Forelimb muscle (tissue), 1 donor: ENCODE data around the gene STN1. TPM values are rescaled to one million over a fixed set of nuclear protein-coding genes. Genes with fewer than 3 reads are reported as not detected.
"Not testable (repeated sequence)": the region's sequence is repeated elsewhere in the genome, so short reads cannot be mapped to it uniquely, and the experiment has no call there.

ENCODE experiments used
- DNase-seq: peaks from one replicate; pipeline ENCODE4 v3.0.0-alpha.2; 2013; ENCODE audit warnings: low read depth
- polyA plus RNA-seq: library from polyadenylated mRNA; unstranded; fragments of 120-200 nt; gene quantifications from one replicate; pipeline ENCODE4 v1.2.1, GENCODE V29; 2013; ENCODE audit not compliant: insufficient read length

The STN1 gene
- polyA plus RNA-seq, 1 donor = 21.7 TPM

- DNase-seq = no peak
These were observed 56.5 kb downstream of the STN1 start for GRCh38 chr10:103861505-103861904.

DNA sequence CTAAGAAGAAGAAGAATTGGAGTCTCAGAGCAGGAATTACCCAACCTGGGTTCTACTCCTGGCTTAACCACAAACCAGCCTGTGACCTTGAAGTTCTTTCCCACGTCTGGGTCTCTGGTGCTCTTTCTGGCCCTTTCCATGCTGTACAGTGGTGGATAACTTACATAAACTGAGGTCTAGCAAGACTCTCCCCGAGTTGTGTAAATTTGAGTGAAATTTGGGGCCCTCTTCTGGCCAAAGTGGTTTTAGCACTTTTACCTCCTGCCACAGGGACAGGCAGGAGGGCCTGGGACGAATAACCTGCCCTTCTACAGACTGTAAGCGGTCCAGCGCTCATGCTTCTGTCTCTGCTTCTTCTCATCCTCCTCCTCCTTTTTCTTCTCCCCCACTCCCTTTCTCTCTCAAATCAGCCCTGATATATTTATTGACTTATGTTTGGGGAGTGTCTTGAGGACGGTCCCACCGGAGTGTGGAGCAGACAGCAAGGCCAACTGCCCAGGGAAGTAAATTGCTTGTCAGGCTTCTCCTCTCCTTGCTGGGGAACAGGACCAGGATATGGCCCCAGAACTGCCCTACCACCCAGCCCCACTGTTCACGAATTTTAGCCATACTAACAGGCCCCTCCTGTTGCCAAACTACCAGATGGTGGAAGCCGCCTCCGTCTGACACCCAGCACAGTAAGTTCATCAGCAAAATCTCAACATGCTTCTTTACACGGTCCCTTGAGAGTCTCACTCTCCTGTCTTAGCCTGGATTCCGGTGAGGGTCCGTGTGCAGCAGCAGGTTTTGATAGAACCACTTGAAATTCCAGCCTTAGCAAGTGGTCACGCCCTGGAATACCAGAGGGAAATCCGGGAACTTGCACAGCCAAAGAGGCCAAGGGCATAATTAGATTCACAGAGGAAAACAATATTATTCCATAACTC is 58.6 kb downstream of the STN1 start:
- no peak for DNase-seq

DNA sequence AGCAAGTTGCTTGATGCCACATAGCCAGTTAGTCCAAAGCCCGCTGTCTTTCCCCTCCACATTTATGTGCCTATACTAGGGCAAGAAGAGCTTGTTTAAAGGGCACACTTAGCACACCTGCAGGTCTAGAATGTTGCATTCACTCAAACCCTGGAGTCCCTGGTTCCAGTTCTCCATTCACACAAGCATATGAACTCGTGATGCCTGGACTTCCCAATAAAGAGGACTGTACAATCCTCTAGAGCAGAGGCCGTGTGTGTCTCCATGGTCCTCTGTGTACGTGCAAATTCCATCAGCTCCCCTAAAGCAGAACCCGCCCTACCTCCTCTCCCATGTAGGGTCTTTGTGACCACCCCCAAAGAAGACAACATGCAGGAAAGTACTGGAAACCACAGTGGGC is 59.6 kb downstream of the STN1 start:
- DNase-seq = no peak

DNA sequence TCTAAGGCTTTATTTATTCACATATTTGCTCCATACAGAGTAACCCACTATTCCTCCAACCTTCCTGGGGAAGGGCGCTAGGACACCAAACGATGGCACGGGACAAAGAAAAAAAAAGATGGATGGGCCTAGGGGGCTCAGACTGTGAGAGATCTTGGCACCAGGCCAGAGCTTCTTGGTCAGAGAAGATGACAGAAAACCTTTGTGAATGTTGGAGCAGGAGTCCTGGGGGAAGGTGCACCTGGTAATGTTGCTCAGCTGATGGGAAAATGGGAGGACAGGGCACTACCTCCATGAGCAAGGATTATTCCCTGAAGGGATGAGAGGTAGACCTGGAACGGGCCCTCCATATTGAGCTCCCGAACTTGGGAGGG is 61.2 kb downstream of the STN1 start:
- no peak for DNase-seq

- no peak for DNase-seq
These were observed 61.9 kb downstream of the STN1 start for GRCh38 chr10:103855852-103856796.

DNA sequence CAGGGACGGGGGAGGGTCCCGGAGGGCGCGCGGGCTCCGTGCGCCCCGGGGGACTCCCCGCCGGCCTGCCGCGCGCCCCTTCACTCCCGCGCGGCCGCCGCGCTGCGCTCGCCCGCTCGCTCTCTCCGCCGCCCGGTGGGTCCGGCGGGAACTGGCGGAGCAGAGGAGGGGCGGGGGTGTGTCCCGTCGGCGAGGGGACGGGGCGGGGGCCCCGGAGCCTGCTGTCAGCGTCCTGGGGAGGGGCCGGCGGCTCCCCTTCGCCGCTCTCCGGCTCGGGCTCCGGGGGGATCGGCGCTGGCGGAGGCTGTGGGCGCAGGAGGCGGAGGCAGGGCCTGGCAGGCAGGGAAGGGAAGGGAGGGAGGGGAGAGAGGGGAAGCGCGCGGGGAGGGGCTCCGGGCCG is 62.6 kb downstream of the STN1 start, which contains the start of gene SH3PXD2A:
TSS of gene SH3PXD2A (minus strand) at position 153 of the 400 bp plus-strand sequence. CDS start 310 bp downstream, outside the sequence.
- DNase-seq = no peak

- DNase-seq = no peak
These were observed 63.1 kb downstream of the STN1 start for GRCh38 chr10:103854686-103855391.

DNA sequence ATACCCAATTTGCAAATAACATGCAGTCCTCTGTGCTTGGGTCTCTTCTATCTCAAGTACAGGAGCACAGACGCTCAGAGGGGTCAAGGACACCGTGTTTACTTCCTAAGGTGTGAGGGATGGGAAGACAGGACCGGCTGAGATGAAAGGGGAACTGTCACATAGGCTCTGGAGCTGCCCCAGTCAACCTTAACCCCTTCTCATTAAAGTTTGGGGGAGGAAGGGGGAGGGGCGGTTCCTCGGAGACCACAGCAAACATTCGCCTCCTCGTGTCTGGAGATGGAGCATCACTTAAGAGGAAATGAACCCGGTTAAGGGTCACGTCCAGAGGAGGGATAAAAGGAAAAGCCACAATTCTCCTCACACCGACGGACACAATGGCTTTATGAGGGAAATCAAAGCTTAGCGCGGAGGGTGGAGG is 63.7 kb downstream of the STN1 start:
- no peak for DNase-seq

DNA sequence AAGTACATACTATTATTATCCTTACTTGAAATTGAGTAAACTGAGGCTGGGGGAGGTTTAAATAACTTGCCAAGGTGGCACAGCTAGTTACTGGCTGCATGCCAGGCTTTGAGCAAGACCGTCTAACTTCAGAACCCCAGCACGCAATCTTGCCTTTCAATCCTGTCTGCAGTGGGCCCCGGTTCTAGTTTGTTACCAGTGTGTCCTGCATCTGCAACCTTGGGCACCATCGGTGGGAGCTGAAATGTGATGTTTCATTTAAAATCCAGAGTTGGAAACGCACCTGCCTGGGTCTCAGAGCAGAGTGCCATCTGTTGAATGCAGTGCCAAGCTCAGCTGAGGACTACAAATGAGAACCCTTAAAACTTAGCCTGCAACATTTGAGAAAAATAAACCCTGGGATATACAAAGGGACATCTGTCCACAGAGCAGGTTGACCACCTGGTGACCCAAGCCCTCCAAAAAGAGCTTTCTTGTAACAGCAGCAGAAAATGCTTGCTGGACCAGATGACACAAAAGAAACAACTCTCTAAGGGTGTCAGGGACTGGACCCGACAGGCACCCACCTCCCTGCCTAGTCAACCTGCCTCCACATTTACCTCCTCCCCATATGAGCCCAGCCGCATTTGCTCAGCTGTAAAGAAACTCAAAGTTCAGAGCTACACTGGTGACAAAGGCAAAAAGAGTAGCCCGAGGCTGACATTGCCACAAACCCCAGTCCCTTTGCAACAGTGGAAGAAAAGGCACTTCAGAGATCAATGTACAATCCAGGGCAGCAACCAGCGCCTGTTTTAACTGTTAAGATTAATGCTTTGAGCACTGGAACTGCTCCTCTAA is 64.3 kb downstream of the STN1 start:
- DNase-seq = no peak

DNA sequence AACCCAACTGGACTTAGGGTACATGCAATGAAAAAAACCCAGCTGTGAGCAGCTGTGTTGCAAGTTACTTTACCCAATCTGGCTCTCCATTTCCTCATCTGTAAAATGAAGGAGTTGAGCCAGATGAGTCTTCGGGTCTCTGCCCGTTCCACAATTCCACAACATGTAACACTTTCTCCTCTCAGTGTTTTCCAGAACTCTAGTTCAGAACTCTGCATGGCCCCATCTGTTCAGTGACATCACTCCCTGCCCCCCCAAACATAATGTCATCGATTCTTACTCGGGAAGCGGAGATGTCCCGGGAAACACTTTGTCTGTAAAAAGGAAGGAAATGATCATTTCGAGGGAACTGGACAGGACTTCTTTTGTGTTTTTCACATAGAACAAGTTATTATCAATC is 65.1 kb downstream of the STN1 start:
- no peak for DNase-seq

- DNase-seq = no peak
These were observed 65.7 kb downstream of the STN1 start for GRCh38 chr10:103852189-103852711.

DNA sequence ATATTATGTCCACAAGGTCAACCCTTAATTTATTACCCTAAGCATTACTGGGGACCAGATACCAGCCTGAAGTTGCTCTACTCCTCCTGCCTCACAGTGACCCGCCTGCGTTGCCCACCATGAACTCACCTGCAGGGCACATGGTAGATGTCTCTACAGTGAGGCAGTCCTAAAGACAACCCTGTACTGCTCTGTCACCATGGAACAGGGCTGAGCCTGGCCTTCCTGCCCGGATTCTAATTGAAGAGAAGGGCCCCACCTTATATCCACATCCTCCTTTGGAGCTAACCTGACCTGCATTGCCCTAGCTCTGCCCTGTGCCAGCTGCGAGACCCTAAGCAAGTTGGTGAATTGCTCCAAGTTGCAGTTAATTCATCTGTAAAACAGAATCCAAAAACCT is 66.7 kb downstream of the STN1 start:
- DNase-seq = no peak

DNA sequence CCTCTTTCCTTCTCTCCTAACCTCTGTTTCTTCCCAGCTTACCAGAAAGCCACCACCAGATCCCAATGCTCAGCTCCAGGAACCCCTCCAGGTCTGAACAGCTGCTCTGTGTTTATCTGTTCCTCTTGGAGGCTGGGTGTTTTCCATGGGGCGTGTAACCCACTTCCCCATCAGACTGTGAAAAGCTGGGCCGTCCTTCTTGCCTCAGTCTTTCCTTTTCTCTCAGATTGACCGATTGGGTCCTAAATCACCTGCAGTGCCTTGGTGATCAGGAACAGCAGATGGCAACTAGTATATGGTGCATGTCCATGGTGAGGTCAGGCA is 67.5 kb downstream of the STN1 start:
- DNase-seq = no peak

GRCh38 chr10:103849880-103850571 is 68.0 kb downstream of the STN1 start:
- DNase-seq = no peak

GRCh38 chr10:103849212-103849877 is 68.6 kb downstream of the STN1 start:
- no peak for DNase-seq

GRCh38 chr10:103847909-103848468 is 70.0 kb downstream of the STN1 start:
- DNase-seq = no peak

DNA sequence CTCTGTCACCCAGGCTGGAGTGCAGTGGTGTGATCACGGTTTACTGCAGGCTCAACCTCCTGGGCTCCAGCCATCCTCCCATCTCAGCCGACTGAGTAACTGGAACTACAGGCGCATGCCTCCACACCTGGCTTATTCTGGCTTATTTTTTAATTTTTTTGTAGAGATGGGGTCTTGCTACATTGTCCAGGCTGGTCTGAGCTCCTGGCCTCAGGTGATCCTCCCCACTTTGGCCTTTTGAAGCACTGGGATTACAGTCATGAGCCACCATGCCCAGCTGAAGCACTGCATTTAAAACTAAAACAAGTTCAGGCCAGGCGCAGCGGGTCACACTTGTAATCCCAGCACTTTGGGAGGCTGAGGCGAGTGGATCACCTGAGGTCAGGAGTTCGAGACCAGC is 70.6 kb downstream of the STN1 start:
- no peak for DNase-seq

DNA sequence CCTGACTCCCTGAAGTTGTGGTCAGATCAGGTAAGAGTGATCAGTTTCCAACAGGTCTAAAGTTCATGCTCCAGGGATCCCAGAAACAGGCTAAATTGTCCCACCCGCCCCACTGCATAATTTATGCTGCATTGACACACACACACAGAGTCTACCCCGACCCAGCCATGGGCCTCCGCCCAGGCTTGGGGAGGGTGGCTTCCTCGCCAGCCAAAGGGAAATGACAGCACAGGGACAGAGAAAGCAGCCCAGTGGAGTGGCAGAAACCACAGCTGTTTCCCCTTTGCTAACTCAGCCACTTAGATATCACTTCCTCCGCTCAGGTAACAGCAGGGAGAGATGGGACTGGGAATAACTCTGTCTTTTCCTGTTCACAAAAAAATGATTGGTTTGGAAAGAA is 72.0 kb downstream of the STN1 start:
- no peak for DNase-seq

DNA sequence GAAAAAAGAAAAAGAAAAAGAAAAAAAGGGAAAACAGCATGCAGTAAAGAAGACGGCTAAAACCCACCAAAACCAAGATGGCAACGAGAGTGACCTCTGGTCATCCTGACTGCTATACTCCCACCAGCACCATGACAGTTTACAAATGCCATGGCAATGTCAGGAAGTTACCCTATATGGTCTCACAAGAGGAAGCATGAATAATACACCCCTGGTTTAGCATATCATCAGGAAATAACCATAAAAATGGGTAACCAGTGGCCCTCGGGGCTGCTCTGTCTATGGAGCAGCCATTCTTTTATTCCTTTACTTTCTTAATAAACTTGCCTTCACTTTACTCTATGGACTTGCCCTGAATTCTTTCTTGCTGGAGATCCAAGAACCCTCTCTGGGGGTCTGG is 72.6 kb downstream of the STN1 start:
- not testable (repeated sequence) for DNase-seq
